ENCODE results near the gene ELAVL1. TPM values are rescaled to one million over a fixed set of nuclear protein-coding genes. Genes with fewer than 3 reads are reported as not detected.
"Not testable (repeated sequence)": the region's sequence is repeated elsewhere in the genome, so short reads cannot be mapped to it uniquely, and the experiment has no call there.

The ELAVL1 gene
- total RNA-seq (2014; rRNA removed; shearing (Covaris generic)): 61.1 and 114 TPM in 2 replicates
- polyA plus RNA-seq (2015; cell fraction: cytosol; rRNA removed): 79.2 and 86.2 TPM in 2 replicates
- 64.1 and 71.6 TPM in 2 replicates for polyA plus RNA-seq (2015; cell fraction: nucleus; rRNA removed)

DNA sequence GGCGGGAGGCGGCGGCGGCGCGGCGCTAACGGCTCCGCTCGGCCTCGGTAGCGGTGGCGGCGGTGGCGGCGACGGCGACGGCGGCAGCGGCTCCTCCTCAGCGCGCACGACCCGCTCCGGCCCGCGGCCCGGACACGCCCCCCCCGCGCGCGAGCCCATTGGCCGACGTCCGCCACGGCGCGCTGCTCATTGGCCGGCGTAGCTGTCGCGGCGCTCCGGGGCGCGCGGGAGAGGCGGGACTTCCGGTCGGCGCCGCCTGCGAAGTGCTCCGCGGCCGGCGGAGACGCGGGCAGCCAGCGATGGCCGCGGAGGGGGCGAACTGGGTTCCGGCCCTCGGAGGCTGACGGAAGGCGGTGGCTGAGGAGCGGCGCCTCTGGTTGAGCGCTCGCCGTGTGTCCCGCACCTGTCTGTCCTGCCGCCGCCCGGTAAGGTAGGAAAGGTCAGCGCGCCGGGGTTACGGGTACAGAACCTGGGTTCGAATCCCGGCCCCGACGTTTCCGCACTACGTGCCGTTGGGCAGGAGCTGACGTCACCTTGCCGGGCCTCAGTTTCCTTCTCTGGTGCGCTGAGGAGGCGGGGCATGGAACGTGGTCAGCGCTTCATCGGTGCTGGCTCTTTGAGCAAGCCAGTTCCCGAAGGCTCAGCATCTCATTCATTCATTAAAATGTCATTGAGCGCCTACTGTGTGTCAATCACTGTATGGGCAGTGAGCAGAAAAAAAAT, at the start of gene ELAVL1:
ELAVL1 (minus strand) TSS at position 108 of the 723 bp plus-strand sequence. CDS start 13,826 bp downstream, outside the sequence.
- peak; percentile 80 for DNase-seq (ENCODE audit: low read depth)

- DNase-seq (ENCODE audit: low read depth): no peak
Observed at GRCh38 chr19:8054169-8054568, 48.7 kb upstream of the ELAVL1 start.

DNA sequence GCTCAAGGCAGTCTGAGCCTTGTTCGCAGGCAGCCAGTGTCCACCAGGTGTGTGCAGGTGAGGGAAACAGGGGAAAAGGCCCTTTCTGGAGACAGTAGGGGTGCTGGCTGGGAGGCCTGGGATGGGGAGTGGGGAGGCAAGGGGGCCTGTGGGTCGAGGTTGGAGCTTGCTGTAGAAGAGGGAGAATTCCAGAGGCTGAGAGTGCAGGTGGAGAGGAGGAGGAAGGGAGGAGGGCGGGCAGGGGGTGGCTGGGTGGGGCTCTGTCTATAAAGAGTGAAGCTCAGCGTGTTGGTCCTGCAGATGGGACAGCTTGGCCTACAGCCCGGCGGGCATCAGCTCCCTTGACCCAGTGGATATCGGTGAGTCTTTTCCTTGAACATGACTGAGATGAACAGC, 47.0 kb upstream of the ELAVL1 start, which contains the start of gene CCL25:
CCL25 (plus strand) TSS at position 297 of the 396 bp plus-strand sequence. CDS start 290 bp downstream, outside the sequence.
- DNase-seq (ENCODE audit: low read depth): no peak

DNA sequence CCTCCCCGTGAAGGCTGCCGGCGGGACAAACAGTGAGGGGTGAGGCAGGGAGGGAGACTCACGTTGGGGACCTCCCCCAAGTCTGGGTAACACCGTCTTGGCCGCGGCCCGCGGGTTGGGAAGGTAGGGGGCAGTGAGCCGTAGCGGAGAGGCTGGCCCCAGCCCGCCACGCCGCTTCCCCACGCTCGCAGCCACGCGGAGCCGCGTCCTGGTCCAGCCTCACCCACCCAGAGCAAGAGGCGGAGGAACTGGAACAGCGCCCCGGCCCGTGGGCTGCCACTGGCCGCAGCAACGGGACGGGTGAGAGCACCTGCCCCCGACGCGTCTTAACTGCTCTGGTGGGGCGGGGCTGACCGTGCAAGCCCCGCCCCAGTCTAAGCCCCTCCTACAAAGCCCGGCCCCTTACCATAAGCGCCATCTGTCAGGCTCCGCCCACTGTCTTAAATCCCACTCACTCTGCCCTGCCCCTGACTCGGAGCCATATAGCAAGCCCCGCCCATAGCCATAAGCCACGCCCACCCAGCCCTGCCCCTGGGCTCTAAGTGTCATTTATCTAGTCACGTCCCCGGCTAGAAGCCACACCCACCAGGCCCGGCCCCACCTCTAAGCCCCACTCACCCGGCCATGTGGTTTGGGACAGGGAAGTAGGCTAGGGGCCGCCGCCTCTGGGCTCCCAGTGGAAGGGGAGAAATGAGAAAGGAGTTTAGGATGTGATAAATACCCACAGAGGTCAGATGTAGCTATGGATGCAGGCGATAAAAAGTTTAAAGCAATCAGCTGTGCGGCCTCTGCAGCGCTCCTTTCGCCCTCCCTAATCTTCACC, 45.0 kb upstream of the ELAVL1 start:
- DNase-seq (ENCODE audit: low read depth): peak; percentile 10

DNA sequence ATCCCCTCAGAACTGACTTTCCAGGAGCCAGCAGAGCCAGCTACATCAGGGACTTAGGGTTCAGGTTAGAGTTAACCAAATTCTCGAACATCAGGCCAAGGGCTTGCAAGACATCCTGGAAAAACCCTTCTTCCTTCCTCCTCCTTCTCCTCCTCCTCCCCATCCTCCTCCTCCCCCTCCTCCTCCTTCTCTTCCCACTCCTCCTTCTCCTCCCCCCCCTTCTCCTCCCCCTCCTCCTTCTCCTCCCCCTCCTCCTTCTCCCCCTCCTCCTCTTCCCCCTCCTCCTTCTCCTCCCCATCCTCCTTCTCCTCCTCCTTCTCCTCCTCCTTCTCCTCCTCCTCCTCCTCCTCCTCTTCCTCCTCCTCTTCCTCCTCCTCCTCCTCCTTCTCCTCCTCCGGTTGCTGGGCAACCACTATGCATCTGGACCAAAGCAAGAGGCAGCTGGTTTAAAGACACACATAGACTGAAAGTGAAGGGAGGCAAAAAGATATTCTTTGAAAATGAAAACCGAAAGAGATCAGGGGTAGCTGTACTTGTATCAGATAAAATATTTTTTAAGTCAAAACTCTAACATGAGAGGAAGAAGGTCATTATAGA, 41.2 kb upstream of the ELAVL1 start:
- DNase-seq (ENCODE audit: low read depth): no peak

GRCh38 chr19:8045872-8046568, 40.6 kb upstream of the ELAVL1 start:
- DNase-seq (ENCODE audit: low read depth): no peak

DNA sequence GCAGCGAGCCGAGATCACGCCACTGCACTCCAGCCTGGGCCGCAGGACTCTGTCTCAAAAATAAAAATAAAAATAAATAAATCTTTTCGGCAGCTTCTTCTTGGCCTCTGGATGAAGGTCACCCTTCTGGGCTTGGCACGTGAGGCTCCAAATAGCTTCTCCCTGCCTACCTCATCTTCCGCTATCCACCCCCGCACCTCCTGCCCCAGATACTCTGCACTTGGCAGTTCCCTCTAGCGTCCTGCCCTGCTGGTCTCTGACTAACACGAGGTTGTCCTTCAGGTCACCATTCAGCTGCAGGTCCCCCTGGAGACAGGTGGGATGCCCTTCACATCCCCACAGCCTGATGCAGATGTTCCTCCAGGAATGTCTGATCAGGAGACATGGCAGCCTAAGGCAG, 38.6 kb upstream of the ELAVL1 start:
- no peak for DNase-seq (ENCODE audit: low read depth)

- DNase-seq (ENCODE audit: low read depth): no peak
Observed at GRCh38 chr19:8042900-8043299, 37.5 kb upstream of the ELAVL1 start.

GRCh38 chr19:8041531-8041931, 36.1 kb upstream of the ELAVL1 start:
- no peak for DNase-seq (ENCODE audit: low read depth)

DNA sequence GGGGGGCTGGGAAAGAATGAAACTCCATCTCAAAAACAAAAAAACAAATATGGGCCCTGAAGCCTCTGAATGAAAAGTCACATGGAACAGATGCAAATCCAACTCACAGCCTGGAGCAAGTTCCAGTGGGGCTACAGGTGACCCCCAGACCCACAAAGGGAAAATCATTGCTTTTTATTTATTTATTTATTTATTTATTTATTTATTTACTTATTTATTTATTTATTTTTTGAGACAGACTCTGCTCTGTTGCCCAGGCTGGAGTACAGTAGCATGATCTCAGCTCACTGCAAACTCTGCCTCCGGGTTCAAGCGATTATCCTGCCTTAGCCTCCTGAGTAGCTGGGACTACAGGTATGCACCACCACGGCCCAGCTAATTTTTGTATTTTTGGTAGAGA, 33.8 kb upstream of the ELAVL1 start:
- DNase-seq (ENCODE audit: low read depth): no peak

GRCh38 chr19:8038815-8039214, 33.4 kb upstream of the ELAVL1 start:
- DNase-seq (ENCODE audit: low read depth): no peak

DNA sequence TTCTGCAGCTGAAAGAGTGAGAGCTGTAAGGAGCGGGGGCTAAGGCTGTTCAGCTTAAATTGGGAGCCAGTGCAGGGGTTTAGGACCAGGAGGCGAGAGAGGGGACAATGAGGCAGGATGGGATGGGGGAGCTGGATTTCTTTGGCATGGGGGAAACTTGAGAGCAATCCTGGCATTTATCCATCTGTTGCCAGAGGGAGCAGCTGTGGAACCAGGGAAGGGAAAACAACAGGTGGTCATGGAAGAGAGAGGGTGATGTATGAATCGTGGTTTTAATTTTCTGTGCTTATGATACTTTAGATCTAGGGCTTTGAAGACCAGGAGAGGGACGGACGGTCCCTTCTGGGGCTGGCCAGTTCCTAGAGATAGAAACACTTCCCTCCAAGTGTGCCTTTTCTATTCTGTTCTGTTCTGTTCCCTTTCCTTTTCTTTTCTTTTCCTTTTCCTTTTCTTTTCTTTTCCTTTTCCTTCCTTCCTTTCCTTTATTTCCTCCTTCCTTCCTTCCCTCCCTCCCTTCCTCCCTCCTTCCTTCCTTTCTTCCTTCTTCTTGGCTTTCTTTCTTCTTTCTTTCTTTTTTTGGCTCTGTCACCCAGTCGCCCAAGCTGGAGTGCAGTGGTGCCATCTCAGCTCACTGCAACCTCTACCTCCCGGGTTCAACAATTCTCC, 31.1 kb upstream of the ELAVL1 start:
- no peak for DNase-seq (ENCODE audit: low read depth)

GRCh38 chr19:8034178-8034525, 28.7 kb upstream of the ELAVL1 start:
- DNase-seq (ENCODE audit: low read depth): no peak

DNA sequence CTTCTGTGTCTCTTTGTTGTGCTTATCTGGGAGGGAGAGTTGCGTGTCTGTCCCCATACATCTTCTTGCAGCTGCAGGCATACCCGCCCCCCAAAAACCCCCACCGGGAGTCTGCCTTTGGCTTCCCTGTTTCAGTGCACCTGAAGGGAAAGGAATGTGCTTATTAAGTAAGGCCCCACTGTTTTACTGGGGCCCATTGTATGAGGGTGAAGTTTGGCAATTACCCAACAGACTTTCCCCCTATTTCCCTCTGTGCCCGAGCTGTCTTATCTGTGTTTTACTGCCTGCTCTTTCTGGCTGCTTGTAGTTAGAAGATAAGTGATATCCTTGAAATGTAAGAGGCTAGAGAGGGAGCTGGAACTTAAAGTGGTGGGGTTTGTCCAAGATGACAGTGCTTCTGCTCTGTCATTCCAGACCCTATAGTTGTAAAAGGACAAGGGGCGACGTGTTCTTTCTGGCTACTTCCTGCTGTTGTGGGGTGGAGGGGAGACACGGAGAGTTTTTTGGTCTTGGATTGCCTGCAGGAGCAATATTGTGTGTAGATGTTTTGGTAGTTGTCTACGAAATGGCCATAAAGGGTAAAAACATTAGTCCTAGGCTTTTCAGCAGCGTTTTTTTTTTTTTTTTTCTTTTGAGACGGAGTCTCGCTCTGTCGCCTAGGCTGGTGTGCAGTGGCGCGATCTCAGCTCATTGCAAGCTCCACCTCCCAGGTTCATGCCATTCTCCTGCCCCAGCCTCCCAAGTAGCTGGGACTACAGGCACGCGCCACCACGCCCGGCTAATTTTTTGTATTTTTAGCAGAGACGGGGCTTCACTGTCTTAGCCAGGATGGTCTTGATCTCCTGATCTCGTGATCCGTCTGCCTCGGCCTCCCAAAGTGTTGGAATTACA, 28.1 kb upstream of the ELAVL1 start:
- DNase-seq (ENCODE audit: low read depth): not testable (repeated sequence)

DNA sequence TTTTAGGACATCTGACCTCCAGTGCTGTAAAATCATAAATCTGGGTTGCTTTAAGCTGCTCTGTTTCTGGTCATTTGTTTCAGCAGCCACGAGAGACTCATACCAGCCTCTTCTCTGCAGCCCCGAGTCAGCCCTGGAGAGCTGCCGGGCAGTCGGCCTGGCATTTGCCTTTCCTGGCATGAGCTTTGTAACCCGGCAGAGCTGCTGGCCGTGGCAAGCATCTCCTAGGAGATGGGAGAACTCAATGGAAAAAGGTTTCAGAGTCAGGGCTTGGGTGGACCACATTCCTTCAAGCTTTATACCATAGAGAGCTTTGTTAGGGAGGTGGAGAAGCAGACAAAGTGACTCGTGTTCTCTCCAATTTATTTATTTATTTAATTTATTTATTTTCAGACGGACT, 25.5 kb upstream of the ELAVL1 start:
- DNase-seq (ENCODE audit: low read depth): no peak

GRCh38 chr19:8028951-8029491, 23.6 kb upstream of the ELAVL1 start:
- DNase-seq (ENCODE audit: low read depth): no peak

GRCh38 chr19:8025316-8025715, 19.9 kb upstream of the ELAVL1 start:
- DNase-seq (ENCODE audit: low read depth): no peak

DNA sequence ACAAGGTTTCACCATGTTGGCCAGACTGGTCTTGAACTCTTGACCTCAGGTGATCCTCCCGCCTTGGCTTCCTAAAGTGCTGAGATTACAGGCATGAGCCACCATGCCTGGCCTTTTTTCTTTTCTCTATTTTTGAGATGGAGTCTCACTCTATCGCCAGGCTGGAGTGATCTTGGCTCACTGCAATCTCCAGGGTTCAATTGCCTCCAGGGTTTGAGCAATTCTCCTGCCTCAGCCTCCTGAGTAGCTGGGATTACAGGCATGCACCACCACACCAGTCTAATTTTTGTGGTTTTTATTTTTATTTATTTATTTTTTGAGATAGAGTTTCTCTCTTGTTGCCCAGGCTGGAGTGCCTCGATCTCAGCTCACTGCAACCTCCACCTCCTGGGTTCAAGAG, 18.8 kb upstream of the ELAVL1 start:
- DNase-seq (ENCODE audit: low read depth): not testable (repeated sequence)

- DNase-seq (ENCODE audit: low read depth): no peak
Observed at GRCh38 chr19:8023371-8023770, 17.9 kb upstream of the ELAVL1 start.
